HepG2 (cell line): ENCODE data around the gene GSS. TPM values are rescaled to one million over a fixed set of nuclear protein-coding genes. Genes with fewer than 3 reads are reported as not detected.

ENCODE experiments used
- ATAC-seq: fragments of 200-7000 bp; cut with Tn5 transposase; 3 replicates; pipeline ENCODE4 v1.9.1; 2020; ENCODE audit warnings: mild to moderate bottlenecking, moderate library complexity
- BruUV-seq: library from RNA; stranded (reverse); fragments of 400-500 nt; replicated peaks from 2 replicates; lab custom pipeline; 2021; lab: Mats Ljungman, UMichigan
- CTCF ChIA-PET: fragments of 300-600 bp; formaldehyde crosslinking; extraction: SDS; loops from one replicate; lab custom pipeline; 2021; ENCODE audit warnings: low total read pairs, inconsistent platforms, low intra/inter-chr PET ratio; lab: Yijun Ruan, JAX
- POLR2A ChIA-PET: fragments of 350-600 bp; sonication (Branson Sonifier 250); formaldehyde crosslinking; loops from one replicate; lab custom pipeline; 2020; ENCODE audit warnings: antibody characterized with exemption, inconsistent platforms; lab: Yijun Ruan, JAX
- DNase-seq: peaks from one replicate; pipeline ENCODE4 v3.0.0-alpha.2; 2015; ENCODE audit warnings: low spot score
- FAIRE-seq: peaks from 3 replicates; lab custom pipeline; 2011; peaks lifted over from hg19 to GRCh38; lab: Jason Lieb, UNC
- H2AFZ ChIP-seq: one replicate; pipeline ENCODE4 v1.6.1; 2011; ENCODE audit warnings: low read length, inconsistent platforms
- H3K27ac ChIP-seq: fragments of 300-600 bp; 3 replicates; pipeline ENCODE4 v1.8.0; 2011; ENCODE audit warnings: mixed run types, mild to moderate bottlenecking, mixed read lengths, low read length, inconsistent platforms; ENCODE audit not compliant: insufficient read depth; ENCODE audit errors: extremely low read length
- H3K27me3 ChIP-seq, 2 experiments: fragments of 200-600 bp in 1 of 2; 2 replicates in 1 of 2; 3 replicates in 1 of 2; pipeline versions ENCODE4 v1.6.0 to v1.8.0; 2011; ENCODE audit warnings: low read length in 2 of 2, mild to moderate bottlenecking in 2 of 2, moderate library complexity in 2 of 2, inconsistent platforms in 1 of 2; ENCODE audit not compliant: insufficient read depth in 2 of 2, control insufficient read depth in 1 of 2
- H3K36me3 ChIP-seq, 2 experiments: fragments of 200-600 bp in 1 of 2; replicated peaks in 1 of 2; 2 replicates in 1 of 2; 3 replicates in 1 of 2; pipeline versions ENCODE4 v1.5.1 to v1.8.0; 2011; ENCODE audit warnings: low read length in 2 of 2, inconsistent platforms in 1 of 2; ENCODE audit not compliant: insufficient read depth in 2 of 2, control insufficient read depth in 1 of 2
- H3K4me1 ChIP-seq: 2 replicates; pipeline ENCODE4 v1.5.1; 2012; ENCODE audit warnings: low read length, inconsistent platforms; ENCODE audit not compliant: insufficient read depth
- H3K4me2 ChIP-seq: 2 replicates; pipeline ENCODE4 v1.6.0; 2011; ENCODE audit warnings: low read depth, low read length, inconsistent platforms
- H3K4me3 ChIP-seq, 3 experiments: fragments of 200-600 bp in 1 of 3; sonication (generic), shearing (Covaris generic) in 1 of 3; replicated peaks in 1 of 3; 2 replicates each; pipeline ENCODE4 v1.5.1; 2011 to 2016; ENCODE audit warnings: low read length in 3 of 3, inconsistent platforms in 2 of 3, low read depth in 2 of 3, mild to moderate bottlenecking in 2 of 3, control low read depth in 1 of 3, mixed read lengths in 1 of 3; ENCODE audit not compliant: insufficient read depth in 1 of 3
- H3K79me2 ChIP-seq: one replicate; pipeline ENCODE4 v1.6.1; 2011; ENCODE audit warnings: low read length, inconsistent platforms; ENCODE audit not compliant: insufficient read depth
- H3K9ac ChIP-seq: 2 replicates; pipeline ENCODE4 v1.6.0; 2011; ENCODE audit warnings: mild to moderate bottlenecking, low read depth, low read length, inconsistent platforms; ENCODE audit not compliant: insufficient read depth
- H3K9me3 ChIP-seq: 2 replicates; pipeline ENCODE4 v1.5.1; 2012; ENCODE audit warnings: mild to moderate bottlenecking, low read length
- H4K20me1 ChIP-seq: 2 replicates; pipeline ENCODE4 v1.6.0; 2011; ENCODE audit warnings: inconsistent platforms, mild to moderate bottlenecking, low read length, moderate library complexity; ENCODE audit not compliant: insufficient read depth
- IKZF1 ChIP-seq: fragments of 450-650 bp; IDR thresholded peaks from 2 replicates; pipeline ENCODE4 v1.7.1; 2016
- MED1 ChIP-seq: sonication (generic); formaldehyde crosslinking; IDR thresholded peaks from 2 replicates; pipeline ENCODE4 v1.4.0; 2020; ENCODE audit warnings: missing genetic modification reagents
- SMAD1 ChIP-seq: sonication (generic); formaldehyde crosslinking; IDR thresholded peaks from 2 replicates; pipeline ENCODE4 v1.4.0; 2020; ENCODE audit warnings: missing genetic modification reagents, low read depth, mild to moderate bottlenecking, borderline replicate concordance
- THRA ChIP-seq: sonication (generic); formaldehyde crosslinking; IDR thresholded peaks from 2 replicates; pipeline ENCODE4 v1.4.0; 2020; ENCODE audit warnings: missing genetic modification reagents, borderline replicate concordance
- ZBED4 ChIP-seq: sonication (generic); formaldehyde crosslinking; IDR thresholded peaks from 2 replicates; pipeline ENCODE4 v1.4.0; 2020; ENCODE audit warnings: missing genetic modification reagents, borderline replicate concordance
- ZBTB49 ChIP-seq: sonication (generic); formaldehyde crosslinking; IDR thresholded peaks from 2 replicates; pipeline ENCODE4 v1.4.0; 2020; ENCODE audit warnings: missing genetic modification reagents, borderline replicate concordance
- ZNF296 ChIP-seq: sonication (generic); formaldehyde crosslinking; conservative IDR thresholded peaks from 2 replicates; pipeline ENCODE4 v1.5.0; 2020; ENCODE audit warnings: mild to moderate bottlenecking, missing genetic modification reagents
- ZNF546 ChIP-seq: sonication (generic); formaldehyde crosslinking; conservative IDR thresholded peaks from 2 replicates; pipeline ENCODE4 v1.8.1; 2023; ENCODE audit warnings: mild to moderate bottlenecking, missing genetic modification reagents
- ZNF7 ChIP-seq: IDR thresholded peaks from 2 replicates; pipeline ENCODE4 v1.6.1; 2016; ENCODE audit warnings: missing biosample characterization, missing genetic modification reagents
- ZNF841 ChIP-seq: sonication (generic); formaldehyde crosslinking; IDR thresholded peaks from 2 replicates; pipeline ENCODE4 v1.8.1; 2023; ENCODE audit warnings: missing genetic modification reagents, borderline replicate concordance
- whole genome bisulfite sequencing: methylation state at CpG from one replicate; pipeline ENCODE4 v1.1.6; 2017; ENCODE audit warnings: low lambda C conversion rate; 5-methylcytosine and 5-hydroxymethylcytosine counted together
- in situ Hi-C: cut with HindIII; loops from 2 replicates; pipeline ENCODE4 v1.10.0; 2017; ENCODE audit warnings: low pct_unique_long_range_greater_than_20kb; ENCODE audit not compliant: extremely low pct_ligation_motif_present
- intact Hi-C: fragments of 100-400 bp; cut with micrococcal nuclease; formaldehyde crosslinking; loops from one replicate; pipeline ENCODE4 v1.10.0; 2022; ENCODE audit not compliant: unreplicated experiment
- polyA plus RNA-seq, 8 experiments: library from polyadenylated mRNA; depleted of rRNA in 3 of 8; stranded (reverse) in 7 of 8; unstranded in 1 of 8; fragments of >200 nt; fragmentation: Illumina TruSeq in 4 of 8; extraction: Trizol in 4 of 8; gene quantifications; 2 replicates each; pipeline versions ENCODE4 v1.2.1 to v1.2.3, GENCODE V29; 2011 to 2016; ENCODE audit warnings: low read depth in 4 of 8, missing spikeins in 1 of 8, mixed read lengths in 1 of 8; ENCODE audit not compliant: insufficient read depth in 1 of 8
- total RNA-seq, 5 experiments: library from RNA; depleted of rRNA; stranded (reverse); fragments of >200 nt; fragmentation: Illumina TruSeq; extraction: Trizol; gene quantifications; 2 replicates each; pipeline ENCODE4 v1.2.3, GENCODE V29; 2016; ENCODE audit warnings: low read depth in 1 of 5

GSS gene
- total and polyA plus RNA-seq, 2 of the 13 experiments (the other 11 are each of a cell fraction or from before 2014, with no cell fraction given): 80.1 to 102 TPM

GRCh38 chr20:34970193-34970840, 14.7 kb upstream of the GSS start:
- Histone ChIP-seq H3K4me2 (no peak overlapping the region), H3K36me3 (no peaks in the 10 kb centered on the region), H3K4me1 (peaks cover 19% of the 10 kb centered on the region), H3K9me3 (no peaks in the 10 kb centered on the region), H2AFZ (no peak overlapping the region), H4K20me1 (no peaks in the 10 kb centered on the region), H3K4me3 (no peak overlapping the region), H3K27me3 (peaks cover 0 to 17% of the 10 kb centered on the region in 2 experiments; a peak in 2 of 5 replicates), H3K9ac (no peak overlapping the region), H3K27ac (no peak overlapping the region), H3K79me2 (no peaks in the 10 kb centered on the region)
- DNase-seq (no peak), ATAC-seq (no peak; the same call in 2 of the 3 replicates), FAIRE-seq (no peak)
- no TSS peak for BruUV-seq
- intact Hi-C loops (no loop called here), in situ Hi-C loops (no loop called here)
- ChIA-PET CTCF (no interaction called here), POLR2A (no interaction called here)
- 54% methylated on average over 7 of the region's 7 CpGs for WGBS
- TF ChIP-seq ZBTB49 (CRISPR knock-in tag) (no peak), ZBED4 (no peak), THRA (CRISPR knock-in tag) (no peak), ZNF296 (CRISPR knock-in tag) (no peak), IKZF1 (no peak), ZNF841 (CRISPR knock-in tag) (no peak), ZNF546 (no peak), SMAD1 (no peak), MED1 (CRISPR knock-in tag) (no peak), ZNF7 (CRISPR knock-in tag) (no peak)
